Measurements from ENCODE around the gene NDUFB6.

- TF ChIP-seq CTCF (IDR thresholded peaks at IDR 0.05; ENCODE audit: insufficient read depth, low read length) (no peak), POLR2AphosphoS5 (IDR thresholded peaks at IDR 0.05; ENCODE audit: low read depth) (no peak), GABPA (IDR thresholded peaks at IDR 0.05; ENCODE audit: low read depth) (no peak), REST (IDR thresholded peaks at IDR 0.05; ENCODE audit: insufficient replicate concordance, low read depth) (no peak), SPI1 (IDR thresholded peaks at IDR 0.05; ENCODE audit: borderline replicate concordance, low read depth) (no peak)
These were observed 18.4 kb downstream of the NDUFB6 start for GRCh38 chr9:32554591-32554990.

Measured in HL-60 (cell line).